Breast epithelium (tissue), 3 donors: ENCODE results near the gene ANKRD2.

Experiments used
- POLR2A ChIP-seq: fragments of 450-650 bp; IDR thresholded peaks from one replicate; pipeline ENCODE4 v1.6.1; 2016; ENCODE audit warnings: antibody characterized with exemption, mild to moderate bottlenecking, moderate library complexity
- POLR2AphosphoS5 ChIP-seq, 3 donors: sonication (generic); formaldehyde crosslinking; IDR thresholded peaks; one replicate each; pipeline ENCODE4 v1.6.1; 2017; ENCODE audit warnings: antibody characterized with exemption in 3 of 3
- TF ChIP-seq, protein P1 (sequence below), 3 donors: fragments of 450-650 bp; IDR thresholded peaks; one replicate each; pipeline ENCODE4 v1.5.1; 2016 to 2017; ENCODE audit warnings: antibody characterized with exemption in 3 of 3, mild to moderate bottlenecking in 3 of 3, moderate library complexity in 3 of 3

DNA sequence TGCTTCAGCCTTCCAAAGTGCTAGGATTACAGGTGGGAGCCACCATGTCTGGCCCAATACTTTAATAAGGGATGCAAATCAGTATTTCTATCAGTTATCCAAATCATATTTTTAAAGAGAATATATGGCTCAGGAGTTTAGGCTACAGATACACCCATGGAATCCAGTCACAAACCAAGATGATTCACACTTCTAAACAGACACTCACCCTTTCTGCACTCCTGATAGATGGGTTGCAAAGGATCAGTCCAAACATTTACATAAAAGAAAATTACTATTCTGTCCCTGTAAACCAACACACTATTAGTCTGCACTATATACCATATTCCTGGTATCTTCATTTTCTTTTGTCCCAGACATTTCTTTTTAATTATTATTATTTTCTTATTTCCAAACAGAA lies 58.5 kb downstream of the ANKRD2 start:
- TF ChIP-seq, protein P1, sequence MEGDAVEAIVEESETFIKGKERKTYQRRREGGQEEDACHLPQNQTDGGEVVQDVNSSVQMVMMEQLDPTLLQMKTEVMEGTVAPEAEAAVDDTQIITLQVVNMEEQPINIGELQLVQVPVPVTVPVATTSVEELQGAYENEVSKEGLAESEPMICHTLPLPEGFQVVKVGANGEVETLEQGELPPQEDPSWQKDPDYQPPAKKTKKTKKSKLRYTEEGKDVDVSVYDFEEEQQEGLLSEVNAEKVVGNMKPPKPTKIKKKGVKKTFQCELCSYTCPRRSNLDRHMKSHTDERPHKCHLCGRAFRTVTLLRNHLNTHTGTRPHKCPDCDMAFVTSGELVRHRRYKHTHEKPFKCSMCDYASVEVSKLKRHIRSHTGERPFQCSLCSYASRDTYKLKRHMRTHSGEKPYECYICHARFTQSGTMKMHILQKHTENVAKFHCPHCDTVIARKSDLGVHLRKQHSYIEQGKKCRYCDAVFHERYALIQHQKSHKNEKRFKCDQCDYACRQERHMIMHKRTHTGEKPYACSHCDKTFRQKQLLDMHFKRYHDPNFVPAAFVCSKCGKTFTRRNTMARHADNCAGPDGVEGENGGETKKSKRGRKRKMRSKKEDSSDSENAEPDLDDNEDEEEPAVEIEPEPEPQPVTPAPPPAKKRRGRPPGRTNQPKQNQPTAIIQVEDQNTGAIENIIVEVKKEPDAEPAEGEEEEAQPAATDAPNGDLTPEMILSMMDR (IDR thresholded peaks at IDR 0.05): no peak
- TF ChIP-seq POLR2AphosphoS5 (IDR thresholded peaks at IDR 0.05): no peak
- no peak for TF ChIP-seq POLR2A
